ENCODE measurements around the gene ANKS1B. TPM values are rescaled to one million over a fixed set of nuclear protein-coding genes. Genes with fewer than 3 reads are reported as not detected.

ANKS1B gene
- total RNA-seq, 1 donor from 2014 or later, result 2.4 TPM

DNA sequence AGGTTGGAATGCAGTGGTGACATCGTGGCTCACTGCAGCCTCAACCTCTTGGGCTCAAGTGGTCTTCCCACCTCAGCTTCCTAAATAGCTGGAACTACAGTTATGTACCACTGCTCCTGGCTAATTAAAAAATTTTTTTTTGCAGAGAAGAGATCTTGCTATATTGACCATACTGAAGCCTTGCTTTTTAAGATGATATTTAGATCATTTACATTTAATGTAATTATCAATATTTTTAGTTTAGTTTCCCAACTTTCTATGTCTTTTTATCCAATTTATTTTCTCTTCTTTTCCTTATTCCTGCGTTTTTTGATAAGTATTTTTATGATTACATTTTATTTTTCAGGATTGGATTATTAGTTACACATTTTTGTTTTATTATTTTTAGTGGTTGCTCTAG, 999.6 kb downstream of the ANKS1B start:
- Mint-ChIP-seq H3K36me3 (ENCODE audit: low read depth, unreplicated experiment) (no peaks in the 10 kb centered on the region), H3K9me3 (ENCODE audit: unreplicated experiment) (no peaks in the 10 kb centered on the region), H3K4me1 (ENCODE audit: low read depth, unreplicated experiment) (no peaks in the 10 kb centered on the region), H3K27ac (ENCODE audit: unreplicated experiment) (no peak overlapping the region), H3K4me3 (ENCODE audit: unreplicated experiment) (no peak overlapping the region), H3K27me3 (ENCODE audit: low read depth, unreplicated experiment) (no peaks in the 10 kb centered on the region)
- H3K27ac ChIP-seq (ENCODE audit: low read depth, low read length), result no peak overlapping the region
- no peaks in the 10 kb centered on the region for H3K79me2 ChIP-seq (ENCODE audit: insufficient read depth, low read length)
- no peaks in the 10 kb centered on the region for H3K36me3 ChIP-seq (ENCODE audit: insufficient read depth, low read length)
- no peak overlapping the region for H3K9ac ChIP-seq (ENCODE audit: low read length)
- DNase-seq (ENCODE audit: low read depth) (no peak), FAIRE-seq (no peak)
- H3K9me3 ChIP-seq (ENCODE audit: insufficient read depth, low read depth, low read length), result no peaks in the 10 kb centered on the region
- no peak overlapping the region for H3K4me2 ChIP-seq (ENCODE audit: low read length)
- no peaks in the 10 kb centered on the region for H4K20me1 ChIP-seq (ENCODE audit: insufficient read depth, low read length)
- H3K27me3 ChIP-seq (ENCODE audit: insufficient read depth, low read length), result no peaks in the 10 kb centered on the region
- no peak overlapping the region for H3K4me3 ChIP-seq (ENCODE audit: insufficient read depth, low read depth, low read length)
- no peak for TF ChIP-seq EZH2 (IDR thresholded peaks at IDR 0.05; ENCODE audit: insufficient read depth, low read length)
- TF ChIP-seq, protein P1, sequence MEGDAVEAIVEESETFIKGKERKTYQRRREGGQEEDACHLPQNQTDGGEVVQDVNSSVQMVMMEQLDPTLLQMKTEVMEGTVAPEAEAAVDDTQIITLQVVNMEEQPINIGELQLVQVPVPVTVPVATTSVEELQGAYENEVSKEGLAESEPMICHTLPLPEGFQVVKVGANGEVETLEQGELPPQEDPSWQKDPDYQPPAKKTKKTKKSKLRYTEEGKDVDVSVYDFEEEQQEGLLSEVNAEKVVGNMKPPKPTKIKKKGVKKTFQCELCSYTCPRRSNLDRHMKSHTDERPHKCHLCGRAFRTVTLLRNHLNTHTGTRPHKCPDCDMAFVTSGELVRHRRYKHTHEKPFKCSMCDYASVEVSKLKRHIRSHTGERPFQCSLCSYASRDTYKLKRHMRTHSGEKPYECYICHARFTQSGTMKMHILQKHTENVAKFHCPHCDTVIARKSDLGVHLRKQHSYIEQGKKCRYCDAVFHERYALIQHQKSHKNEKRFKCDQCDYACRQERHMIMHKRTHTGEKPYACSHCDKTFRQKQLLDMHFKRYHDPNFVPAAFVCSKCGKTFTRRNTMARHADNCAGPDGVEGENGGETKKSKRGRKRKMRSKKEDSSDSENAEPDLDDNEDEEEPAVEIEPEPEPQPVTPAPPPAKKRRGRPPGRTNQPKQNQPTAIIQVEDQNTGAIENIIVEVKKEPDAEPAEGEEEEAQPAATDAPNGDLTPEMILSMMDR (IDR thresholded peaks at IDR 0.05; ENCODE audit: insufficient read depth, low read depth, low read length), result no peak
- H3K4me1 ChIP-seq (ENCODE audit: insufficient read depth, low read length), result no peaks in the 10 kb centered on the region
- no peak overlapping the region for H2AFZ ChIP-seq (ENCODE audit: low read depth, low read length)

DNA sequence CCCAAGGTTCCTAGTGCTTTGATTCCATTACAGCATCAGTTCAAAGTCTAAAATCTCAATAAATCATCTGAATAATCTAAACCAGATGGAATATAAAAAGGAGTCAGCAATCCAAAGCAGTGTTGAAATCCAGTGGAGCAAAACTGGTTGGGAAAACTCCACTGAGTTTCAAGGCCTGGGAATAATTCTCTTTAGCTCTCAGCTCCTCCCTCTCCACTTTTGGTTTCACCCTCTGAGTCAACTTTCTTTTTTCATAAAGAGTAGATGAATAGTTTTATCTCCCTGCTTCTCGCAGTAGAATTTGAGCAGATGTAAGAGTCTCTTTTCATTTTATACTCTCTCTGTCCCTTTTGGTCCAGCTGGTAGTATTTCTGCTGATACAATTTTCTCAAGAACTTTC, 1001.1 kb downstream of the ANKS1B start:
- Mint-ChIP-seq H3K4me3 (ENCODE audit: unreplicated experiment) (no peak overlapping the region), H3K4me1 (ENCODE audit: low read depth, unreplicated experiment) (no peaks in the 10 kb centered on the region), H3K27me3 (ENCODE audit: low read depth, unreplicated experiment) (no peaks in the 10 kb centered on the region), H3K27ac (ENCODE audit: unreplicated experiment) (no peak overlapping the region), H3K36me3 (ENCODE audit: low read depth, unreplicated experiment) (no peaks in the 10 kb centered on the region), H3K9me3 (ENCODE audit: unreplicated experiment) (no peaks in the 10 kb centered on the region)
- TF ChIP-seq EZH2 (IDR thresholded peaks at IDR 0.05; ENCODE audit: insufficient read depth, low read length), result no peak
- TF ChIP-seq, protein P1 (IDR thresholded peaks at IDR 0.05; ENCODE audit: insufficient read depth, low read depth, low read length), result no peak
- no peaks in the 10 kb centered on the region for H3K36me3 ChIP-seq (ENCODE audit: insufficient read depth, low read length)
- H3K79me2 ChIP-seq (ENCODE audit: insufficient read depth, low read length), result no peaks in the 10 kb centered on the region
- H4K20me1 ChIP-seq (ENCODE audit: insufficient read depth, low read length), result no peaks in the 10 kb centered on the region
- no peak overlapping the region for H2AFZ ChIP-seq (ENCODE audit: low read depth, low read length)
- no peak overlapping the region for H3K4me2 ChIP-seq (ENCODE audit: low read length)
- no peaks in the 10 kb centered on the region for H3K27me3 ChIP-seq (ENCODE audit: insufficient read depth, low read length)
- DNase-seq (ENCODE audit: low read depth) (no peak), FAIRE-seq (no peak)
- no peak overlapping the region for H3K27ac ChIP-seq (ENCODE audit: low read depth, low read length)
- H3K4me3 ChIP-seq (ENCODE audit: insufficient read depth, low read depth, low read length), result no peak overlapping the region
- no peaks in the 10 kb centered on the region for H3K9me3 ChIP-seq (ENCODE audit: insufficient read depth, low read depth, low read length)
- H3K4me1 ChIP-seq (ENCODE audit: insufficient read depth, low read length), result no peaks in the 10 kb centered on the region
- H3K9ac ChIP-seq (ENCODE audit: low read length), result no peak overlapping the region

DNA sequence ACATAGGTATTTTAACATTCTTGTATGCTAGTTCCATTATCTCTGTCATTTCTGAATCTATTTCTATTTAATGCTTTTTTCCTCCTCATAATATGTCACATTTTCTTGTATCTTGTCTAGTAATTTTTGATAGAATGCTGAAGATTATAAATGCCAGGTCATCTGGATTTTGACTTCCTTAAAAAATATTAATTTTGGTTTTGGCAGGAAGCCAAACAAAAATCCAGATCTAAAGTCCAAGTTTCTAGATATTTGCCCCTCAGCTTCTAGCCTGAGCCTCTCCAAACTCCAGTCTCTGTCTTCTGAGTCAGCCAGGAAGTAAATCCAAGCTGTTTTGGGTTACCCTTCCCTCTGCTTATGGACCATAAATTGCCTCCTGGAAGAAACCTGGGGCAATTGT, 1004.2 kb downstream of the ANKS1B start:
- H3K9me3 ChIP-seq (ENCODE audit: insufficient read depth, low read depth, low read length), result no peaks in the 10 kb centered on the region
- Mint-ChIP-seq H3K4me1 (ENCODE audit: low read depth, unreplicated experiment) (peaks cover 5% of the 10 kb centered on the region), H3K9me3 (ENCODE audit: unreplicated experiment) (no peaks in the 10 kb centered on the region), H3K27me3 (ENCODE audit: low read depth, unreplicated experiment) (no peaks in the 10 kb centered on the region), H3K36me3 (ENCODE audit: low read depth, unreplicated experiment) (no peaks in the 10 kb centered on the region), H3K4me3 (ENCODE audit: unreplicated experiment) (no peak overlapping the region), H3K27ac (ENCODE audit: unreplicated experiment) (no peak overlapping the region)
- H2AFZ ChIP-seq (ENCODE audit: low read depth, low read length), result no peak overlapping the region
- no peaks in the 10 kb centered on the region for H3K36me3 ChIP-seq (ENCODE audit: insufficient read depth, low read length)
- DNase-seq (ENCODE audit: low read depth) (no peak), FAIRE-seq (no peak)
- H3K27me3 ChIP-seq (ENCODE audit: insufficient read depth, low read length), result no peaks in the 10 kb centered on the region
- no peaks in the 10 kb centered on the region for H3K79me2 ChIP-seq (ENCODE audit: insufficient read depth, low read length)
- H4K20me1 ChIP-seq (ENCODE audit: insufficient read depth, low read length), result no peaks in the 10 kb centered on the region
- TF ChIP-seq, protein P1 (IDR thresholded peaks at IDR 0.05; ENCODE audit: insufficient read depth, low read depth, low read length), result no peak
- TF ChIP-seq EZH2 (IDR thresholded peaks at IDR 0.05; ENCODE audit: insufficient read depth, low read length), result no peak
- H3K4me2 ChIP-seq (ENCODE audit: low read length), result no peak overlapping the region
- H3K4me1 ChIP-seq (ENCODE audit: insufficient read depth, low read length), result no peaks in the 10 kb centered on the region
- no peak overlapping the region for H3K9ac ChIP-seq (ENCODE audit: low read length)
- H3K27ac ChIP-seq (ENCODE audit: low read depth, low read length), result no peak overlapping the region
- H3K4me3 ChIP-seq (ENCODE audit: insufficient read depth, low read depth, low read length), result no peak overlapping the region
